C4-2B (cell line): Measurements from ENCODE around the gene FCHSD2.

Experiments
- H3K27ac ChIP-seq: fragments of 450-650 bp; 2 replicates; pipeline ENCODE4 v1.5.1; 2017
- CTCF ChIP-seq: fragments of 450-650 bp; conservative IDR thresholded peaks from 2 replicates; pipeline ENCODE4 v1.5.1; 2017; ENCODE audit warnings: mild to moderate bottlenecking
- ZFX ChIP-seq: fragments of 450-650 bp; IDR thresholded peaks from 2 replicates; pipeline ENCODE4 v1.6.1; 2017

Gene FCHSD2

GRCh38 chr11:72833811-72834493 is 308.2 kb downstream of the FCHSD2 start:
- TF ChIP-seq CTCF, result no peak
- no peak for TF ChIP-seq ZFX
- no peak overlapping the region for H3K27ac ChIP-seq

DNA sequence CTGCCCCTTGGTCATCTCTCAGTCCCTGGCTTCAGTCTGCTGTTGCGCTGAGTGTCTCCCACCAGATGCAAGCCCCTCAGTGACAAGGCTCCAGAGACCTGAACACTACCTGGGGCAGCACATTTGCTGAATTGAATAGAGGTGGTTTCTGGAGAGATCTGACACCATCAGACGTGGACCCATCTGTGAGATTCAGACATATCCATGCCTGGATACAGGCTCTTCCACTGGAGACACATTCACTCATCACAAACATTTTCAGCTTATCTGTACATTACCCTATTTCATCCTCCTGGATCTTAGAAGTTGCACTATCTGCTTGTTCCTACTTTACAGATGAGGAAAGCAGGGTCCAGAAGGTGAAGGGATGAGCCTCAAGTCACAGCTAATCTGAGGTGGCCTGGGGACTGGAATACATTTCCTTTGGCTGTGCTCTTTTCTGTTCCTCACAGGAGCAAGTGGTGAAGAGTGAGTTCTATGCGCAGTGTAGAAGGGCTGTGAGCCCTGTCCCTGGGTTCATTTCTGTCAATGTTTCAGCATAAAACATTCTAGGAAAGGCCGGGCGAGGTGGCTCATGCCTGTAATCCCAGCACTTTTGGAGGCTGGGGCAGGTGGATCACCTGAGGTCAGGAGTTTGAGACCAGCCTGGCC is 308.9 kb downstream of the FCHSD2 start:
- H3K27ac ChIP-seq, result no peak overlapping the region
- TF ChIP-seq ZFX (no peak), CTCF (no peak)

DNA sequence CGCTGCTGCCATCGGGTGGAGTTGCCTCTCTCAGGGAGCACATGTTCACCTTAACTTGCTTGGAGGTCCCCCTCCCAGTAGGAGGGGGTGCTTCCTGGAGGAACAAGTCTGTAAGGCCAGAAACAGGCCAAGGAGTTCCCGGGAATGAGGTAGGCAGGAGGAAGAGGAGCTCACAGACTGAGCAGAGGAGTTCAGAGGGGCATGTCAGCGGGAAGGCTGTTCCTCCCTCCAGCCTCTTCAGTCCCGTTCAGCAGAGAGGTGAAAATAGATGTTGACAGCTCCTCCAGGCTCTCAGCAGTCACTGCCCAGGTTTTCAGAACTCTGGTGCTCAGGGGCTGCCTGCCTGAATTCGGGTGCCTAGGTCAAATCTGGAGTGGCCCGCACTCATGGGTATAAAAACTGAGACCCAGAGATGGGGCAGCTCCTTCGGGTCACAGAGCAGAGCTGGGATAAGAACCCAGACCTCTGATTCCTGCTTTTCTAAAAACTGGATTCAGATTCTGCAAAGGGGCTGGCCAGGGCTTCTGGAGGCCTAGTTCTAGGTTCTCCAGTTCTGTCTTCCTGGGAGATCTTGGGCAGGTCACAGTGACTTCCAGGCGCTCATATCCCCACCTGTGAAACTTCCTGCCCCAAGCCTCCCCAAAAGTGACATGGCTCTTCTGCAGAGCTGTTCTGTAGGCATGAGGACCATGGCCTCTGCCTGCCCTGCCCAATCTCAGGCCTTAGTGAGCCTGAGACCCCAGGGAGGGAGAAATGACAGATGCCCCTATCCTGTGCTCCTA is 309.6 kb downstream of the FCHSD2 start:
- TF ChIP-seq ZFX (no peak), CTCF (no peak)
- H3K27ac ChIP-seq, result no peak overlapping the region

GRCh38 chr11:72831521-72832300 is 310.4 kb downstream of the FCHSD2 start:
- TF ChIP-seq CTCF (peak; percentile 97), ZFX (no peak)
- H3K27ac ChIP-seq, result no peak overlapping the region

DNA sequence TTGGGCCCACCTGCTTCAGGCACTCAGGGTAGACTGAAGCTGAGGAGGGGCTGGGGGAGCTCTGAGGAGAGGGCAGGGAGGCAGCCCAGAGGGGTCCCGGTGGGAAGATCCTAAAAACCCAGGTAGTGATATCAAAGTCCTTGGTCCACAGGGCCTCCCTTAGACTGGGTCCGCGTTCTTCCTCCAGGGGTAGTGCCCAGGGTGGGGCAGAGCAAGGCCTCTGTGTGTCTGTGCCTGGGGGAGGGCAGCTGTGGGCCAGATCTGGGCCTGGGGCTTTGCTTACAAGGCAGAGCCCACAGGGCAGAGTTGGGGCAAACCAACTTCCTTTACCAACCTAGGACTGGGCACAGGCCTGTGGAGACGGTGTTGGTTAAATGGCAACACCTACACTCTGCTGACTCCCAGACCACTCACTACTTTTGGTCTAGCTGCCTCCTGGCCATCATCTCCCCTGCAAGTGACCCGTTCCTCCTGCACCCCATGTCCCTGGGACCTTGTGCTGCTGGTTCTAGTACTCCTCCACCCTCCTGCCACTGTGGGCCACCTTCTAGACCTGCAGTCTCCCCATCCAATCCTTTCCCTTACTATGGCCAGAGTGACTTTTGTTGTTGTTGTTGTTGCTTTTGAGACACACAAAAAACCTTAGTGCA is 312.1 kb downstream of the FCHSD2 start:
- TF ChIP-seq CTCF, result no peak
- no peak for TF ChIP-seq ZFX
- no peak overlapping the region for H3K27ac ChIP-seq

- no peak for TF ChIP-seq ZFX
- no peak for TF ChIP-seq CTCF
- no peak overlapping the region for H3K27ac ChIP-seq
Observed at GRCh38 chr11:72829178-72829577, 312.9 kb downstream of the FCHSD2 start.
